Mononuclear cell (primary cell): ENCODE measurements around the gene TAS2R31. TPM values are rescaled to one million over a fixed set of nuclear protein-coding genes. Genes with fewer than 3 reads are reported as not detected.
"Not testable (repeated sequence)": the region's sequence is repeated elsewhere in the genome, so short reads cannot be mapped to it uniquely, and the experiment has no call there.

Source experiments
- H3K27me3 ChIP-seq: 2 replicates; pipeline ENCODE4 v1.6.0; 2011; ENCODE audit warnings: low read length, control low read depth; ENCODE audit not compliant: insufficient read depth
- H3K4me1 ChIP-seq: 2 replicates; pipeline ENCODE4 v1.5.1; 2011; ENCODE audit warnings: mild to moderate bottlenecking, low read length, control low read depth; ENCODE audit not compliant: insufficient read depth
- H3K4me3 ChIP-seq: 2 replicates; pipeline ENCODE4 v1.5.1; 2011; ENCODE audit warnings: mild to moderate bottlenecking, low read length, moderate library complexity
- H3K9me3 ChIP-seq: 2 replicates; pipeline ENCODE4 v1.5.1; 2011; ENCODE audit warnings: low read depth, mild to moderate bottlenecking, control low read depth, low read length
- total RNA-seq: library from RNA; depleted of rRNA; stranded (reverse); fragments of >200 nt; gene quantifications from one replicate; pipeline ENCODE4 v1.2.3, GENCODE V29; 2012

Gene TAS2R31, protein sequence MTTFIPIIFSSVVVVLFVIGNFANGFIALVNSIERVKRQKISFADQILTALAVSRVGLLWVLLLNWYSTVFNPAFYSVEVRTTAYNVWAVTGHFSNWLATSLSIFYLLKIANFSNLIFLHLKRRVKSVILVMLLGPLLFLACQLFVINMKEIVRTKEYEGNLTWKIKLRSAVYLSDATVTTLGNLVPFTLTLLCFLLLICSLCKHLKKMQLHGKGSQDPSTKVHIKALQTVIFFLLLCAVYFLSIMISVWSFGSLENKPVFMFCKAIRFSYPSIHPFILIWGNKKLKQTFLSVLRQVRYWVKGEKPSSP
- total RNA-seq: 3.9 TPM

DNA sequence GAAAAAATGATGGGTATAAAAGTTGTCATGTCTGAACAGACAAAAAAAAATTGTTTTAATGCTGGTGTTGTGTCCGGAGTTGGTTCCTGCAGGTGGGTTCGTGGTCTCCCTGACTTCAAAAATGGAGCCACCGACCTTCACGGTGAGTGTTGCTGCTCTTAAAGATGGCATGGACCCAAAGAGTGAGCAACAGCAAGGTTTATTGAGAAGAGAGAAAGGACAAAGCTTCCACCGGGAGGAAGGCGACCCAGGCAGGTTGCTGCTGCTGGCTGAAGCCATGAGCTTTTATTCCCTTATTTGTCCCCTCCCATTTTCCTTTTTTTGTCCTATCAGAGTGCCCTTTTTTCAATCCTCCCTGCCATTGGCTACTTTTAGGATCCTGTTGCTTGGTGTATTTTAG lies at the start of gene TAS2R31:
TAS2R31 (minus strand) TSS at position 101 of the 400 bp plus-strand sequence; CDS start at position 29, 72 bp downstream.
- Histone ChIP-seq H3K4me1 (no peaks in the 10 kb centered on the region), H3K9me3 (no peaks in the 10 kb centered on the region), H3K4me3 (no peak within 1 kb of the TSS), H3K27me3 (no peaks in the 10 kb centered on the region)

- H3K4me1 ChIP-seq: no peaks in the 10 kb centered on the region
- no peaks in the 10 kb centered on the region for H3K9me3 ChIP-seq
- H3K27me3 ChIP-seq: no peaks in the 10 kb centered on the region
- H3K4me3 ChIP-seq: no peak overlapping the region
These were observed 47.0 kb upstream of the TAS2R31 start for GRCh38 chr12:11078246-11078645.

DNA sequence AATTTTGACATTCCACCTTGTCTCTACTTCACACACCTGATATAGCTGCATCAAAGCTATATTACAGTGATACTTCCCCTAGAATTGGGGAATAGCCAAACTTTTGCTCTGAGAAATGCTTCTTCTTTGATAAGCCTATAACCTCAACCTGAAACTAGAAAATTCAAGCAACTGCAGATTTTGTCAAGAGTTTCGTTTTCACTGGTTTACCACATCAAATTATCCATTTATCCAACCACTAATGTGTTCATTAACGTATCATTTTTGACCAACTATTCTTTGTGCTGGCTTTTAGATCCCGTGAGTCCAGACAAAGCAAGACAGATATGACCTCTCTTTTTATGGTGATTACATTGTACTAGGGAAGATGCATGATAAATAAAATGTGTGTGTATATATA lies 44.4 kb upstream of the TAS2R31 start:
- Histone ChIP-seq H3K9me3 (no peaks in the 10 kb centered on the region), H3K4me1 (no peaks in the 10 kb centered on the region), H3K4me3 (no peak overlapping the region)

GRCh38 chr12:11071414-11071813 lies 40.2 kb upstream of the TAS2R31 start:
- Histone ChIP-seq H3K9me3 (no peaks in the 10 kb centered on the region), H3K4me1 (no peaks in the 10 kb centered on the region), H3K27me3 (no peaks in the 10 kb centered on the region), H3K4me3 (no peak overlapping the region)

More for the DNA sequence above, 44.4 kb upstream of the TAS2R31 start:
- no peaks in the 10 kb centered on the region for H3K27me3 ChIP-seq

- H3K9me3 ChIP-seq: no peaks in the 10 kb centered on the region
- H3K4me1 ChIP-seq: no peaks in the 10 kb centered on the region
- no peaks in the 10 kb centered on the region for H3K27me3 ChIP-seq
- no peak overlapping the region for H3K4me3 ChIP-seq
These were observed 39.8 kb upstream of the TAS2R31 start for GRCh38 chr12:11070999-11071398.

DNA sequence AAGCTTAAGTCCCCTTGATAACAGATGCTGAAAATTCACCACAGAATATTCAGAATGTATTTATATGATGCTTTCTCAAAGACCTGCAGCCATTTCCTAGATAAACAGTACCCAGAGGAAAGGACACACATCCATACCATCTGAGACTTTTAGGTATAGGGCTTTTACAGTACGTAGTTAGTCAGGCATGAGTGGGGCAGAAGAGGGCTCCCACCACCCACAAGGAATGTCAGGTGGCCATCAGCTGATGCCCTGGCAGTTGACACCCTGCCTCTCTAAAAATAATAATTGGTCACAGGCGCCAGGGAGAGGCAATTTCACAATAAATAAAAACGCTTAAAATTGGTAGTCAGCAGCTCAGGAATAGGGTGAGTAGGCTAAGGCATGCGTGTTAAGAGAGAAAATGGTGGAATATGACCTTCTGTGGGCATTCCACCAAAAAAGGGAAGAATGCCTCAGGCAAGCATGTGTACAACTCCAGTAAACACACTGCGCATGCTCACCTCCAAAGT lies 38.7 kb upstream of the TAS2R31 start:
- H3K4me1 ChIP-seq: no peaks in the 10 kb centered on the region
- H3K9me3 ChIP-seq: no peaks in the 10 kb centered on the region
- H3K4me3 ChIP-seq: no peak overlapping the region
- no peaks in the 10 kb centered on the region for H3K27me3 ChIP-seq

GRCh38 chr12:11067514-11067913 lies 36.3 kb upstream of the TAS2R31 start:
- Histone ChIP-seq H3K4me3 (no peak overlapping the region), H3K27me3 (no peaks in the 10 kb centered on the region), H3K9me3 (no peaks in the 10 kb centered on the region), H3K4me1 (no peaks in the 10 kb centered on the region)

DNA sequence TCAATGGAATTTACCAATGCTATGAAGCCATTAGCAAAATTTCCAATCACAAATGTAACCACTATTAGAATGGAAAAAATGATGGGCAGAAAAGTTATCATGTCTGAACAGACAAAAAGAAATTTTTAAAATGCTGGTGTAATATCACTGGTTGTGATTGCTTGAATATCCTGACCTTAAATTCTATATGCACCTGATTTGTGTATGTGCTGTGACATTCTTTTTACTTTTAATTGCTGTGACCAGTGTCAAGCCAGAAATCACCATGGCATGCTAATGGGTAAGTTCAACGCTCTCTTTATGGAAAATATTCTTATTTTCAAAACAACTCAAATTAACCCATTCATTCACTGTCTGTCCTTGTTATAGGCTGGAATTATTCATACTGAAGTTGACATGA lies 31.0 kb upstream of the TAS2R31 start, which contains the start of gene TAS2R46:
TAS2R46 (minus strand) TSS at position 101 of the 400 bp plus-strand sequence; CDS start at position 101, 0 bp downstream.
- not testable (repeated sequence) for H3K4me3 ChIP-seq, H3K4me1 ChIP-seq, H3K9me3 ChIP-seq, H3K27me3 ChIP-seq

GRCh38 chr12:11059784-11060183 lies 28.6 kb upstream of the TAS2R31 start:
- Histone ChIP-seq H3K4me3 (no peak overlapping the region), H3K9me3 (no peaks in the 10 kb centered on the region), H3K27me3 (no peaks in the 10 kb centered on the region), H3K4me1 (no peaks in the 10 kb centered on the region)

DNA sequence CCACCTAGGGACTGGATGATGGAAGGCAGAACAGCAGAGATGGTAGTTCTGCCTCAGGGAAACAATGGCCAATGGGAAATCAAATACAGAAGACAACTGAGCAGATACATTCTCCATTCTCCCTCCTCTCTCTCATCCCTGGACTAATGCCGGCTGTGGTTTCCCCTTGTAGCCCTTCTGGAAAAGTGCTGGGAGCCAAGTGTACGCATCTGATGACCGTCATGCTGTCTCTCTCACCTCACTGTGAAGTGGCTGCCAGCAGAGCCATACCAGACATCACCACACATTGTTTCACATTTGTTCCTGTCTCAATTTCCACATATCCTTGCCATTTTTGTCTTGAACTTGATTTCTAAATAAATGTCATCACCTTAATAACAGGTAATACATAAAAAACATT lies 27.8 kb upstream of the TAS2R31 start:
- Histone ChIP-seq H3K4me3 (no peak overlapping the region), H3K4me1 (no peaks in the 10 kb centered on the region), H3K27me3 (no peaks in the 10 kb centered on the region), H3K9me3 (no peaks in the 10 kb centered on the region)

- no peaks in the 10 kb centered on the region for H3K27me3 ChIP-seq
- no peak overlapping the region for H3K4me3 ChIP-seq
- H3K4me1 ChIP-seq: no peaks in the 10 kb centered on the region
- H3K9me3 ChIP-seq: peaks cover 7% of the 10 kb centered on the region
These were observed 24.1 kb upstream of the TAS2R31 start for GRCh38 chr12:11055306-11055705.

GRCh38 chr12:11049806-11050531 lies 18.8 kb upstream of the TAS2R31 start:
- not testable (repeated sequence) for H3K9me3 ChIP-seq, H3K4me1 ChIP-seq, H3K27me3 ChIP-seq, H3K4me3 ChIP-seq

- not testable (repeated sequence) for H3K4me1 ChIP-seq, H3K9me3 ChIP-seq, H3K4me3 ChIP-seq, H3K27me3 ChIP-seq
These were observed 10.2 kb upstream of the TAS2R31 start for GRCh38 chr12:11041366-11041765.

GRCh38 chr12:11040162-11040561 lies 9.0 kb upstream of the TAS2R31 start:
- Histone ChIP-seq H3K4me3 (no peak overlapping the region), H3K9me3 (no peaks in the 10 kb centered on the region), H3K4me1 (no peaks in the 10 kb centered on the region), H3K27me3 (no peaks in the 10 kb centered on the region)

DNA sequence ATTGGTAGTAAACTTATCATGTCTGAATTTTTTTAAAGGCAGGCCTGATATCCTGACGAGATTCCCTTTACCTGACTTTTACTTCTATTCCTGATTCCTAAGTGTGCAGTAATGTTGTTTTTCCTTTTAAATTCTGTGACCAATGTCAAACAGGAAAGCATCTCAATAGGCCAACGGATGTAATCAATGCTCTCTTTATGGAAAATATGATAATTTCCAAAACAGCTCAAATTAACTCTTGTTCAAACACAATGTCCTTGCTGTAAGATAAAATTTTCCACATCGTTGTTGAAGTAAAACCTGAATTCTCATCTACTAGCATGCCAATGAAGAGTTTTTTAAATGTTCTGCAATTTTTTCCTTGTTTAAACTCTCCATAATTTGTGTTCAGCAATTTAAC lies 8.0 kb upstream of the TAS2R31 start:
- Histone ChIP-seq H3K4me3 (no peak overlapping the region), H3K27me3 (no peaks in the 10 kb centered on the region), H3K4me1 (no peaks in the 10 kb centered on the region), H3K9me3 (no peaks in the 10 kb centered on the region)
